Left lung (tissue), 10 donors: ENCODE results near the gene BIRC3. TPM values are rescaled to one million over a fixed set of nuclear protein-coding genes. Genes with fewer than 3 reads are reported as not detected.
A peak's percentile ranks its signal among the peaks of the same experiment; 100 is the strongest.

ENCODE experiments used
- ATAC-seq: fragments of 200-7000 bp; cut with Tn5 transposase; one replicate; pipeline ENCODE4 v1.9.1; 2020; ENCODE audit warnings: moderate library complexity
- DNase-seq, 4 donors: peaks; one replicate each; pipeline ENCODE4 v3.0.0-alpha.2; 2013 to 2020
- H3K27ac ChIP-seq, 2 donors: fragments of 200-600 bp; sonication (generic) in 1 of 2; one replicate each; pipeline versions ENCODE4 v1.5.0 to v1.8.0; 2020 to 2021
- H3K27me3 ChIP-seq, 2 donors: fragments of 200-600 bp; sonication (generic) in 1 of 2; one replicate each; pipeline versions ENCODE4 v1.5.0 to v1.8.0; 2020 to 2021
- H3K36me3 ChIP-seq, 2 donors: fragments of 200-600 bp; sonication (generic) in 1 of 2; one replicate each; pipeline versions ENCODE4 v1.5.0 to v1.8.0; 2020 to 2021
- H3K4me1 ChIP-seq, 2 donors: fragments of 200-600 bp; one replicate each; pipeline ENCODE4 v1.8.0; 2021
- H3K4me3 ChIP-seq, 2 donors: fragments of 200-600 bp; sonication (generic) in 1 of 2; one replicate each; pipeline versions ENCODE4 v1.5.0 to v1.8.0; 2020 to 2021; ENCODE audit warnings: mild to moderate bottlenecking in 1 of 2
- H3K9me3 ChIP-seq, 2 donors: fragments of 200-600 bp; sonication (generic) in 1 of 2; one replicate each; pipeline versions ENCODE4 v1.5.0 to v1.8.0; 2020 to 2021
- CTCF ChIP-seq, 2 donors: fragments of 200-600 bp; sonication (generic) in 1 of 2; IDR thresholded peaks; one replicate each; pipeline versions ENCODE4 v1.5.0 to v1.8.0; 2021; ENCODE audit warnings: antibody characterized with exemption in 2 of 2
- intact Hi-C, 2 donors: fragments of 100-400 bp; cut with DNase I; formaldehyde crosslinking; loops; one replicate each; pipeline versions ENCODE4 v1.11.2 to v1.14.2; 2022
- polyA plus RNA-seq, 6 donors: library from polyadenylated mRNA; unstranded; fragments of 120-200 nt; gene quantifications; one replicate each; pipeline ENCODE4 v1.2.1, GENCODE V29; 2013; ENCODE audit not compliant: insufficient read length in 6 of 6
- total RNA-seq, 2 donors: library from RNA; stranded (reverse); fragmentation: NEBNext Ultra II Directional; extraction: Animal tissue kit (Norgen Biotek cat#: 25700); gene quantifications; one replicate each; pipeline ENCODE4 v1.2.1, GENCODE V29; 2021
- donor health status: DM: no; HTN: yes; CAD: no.
- donor health status: DM: no; HTN: no; CAD: no.

BIRC3 gene
- total and polyA plus RNA-seq, 8 donors: 3.2 to 28.1 (median 4.5) TPM

GRCh38 chr11:102269927-102270326, 47.4 kb upstream of the BIRC3 start:
- peaks cover 0 to 46% of the 10 kb centered on the region in 2 donors for H3K27me3 ChIP-seq
- peaks cover 0 to 8% of the 10 kb centered on the region in 2 donors for H3K4me1 ChIP-seq
- H3K9me3 ChIP-seq: no peaks in the 10 kb centered on the region
- ATAC-seq: no peak
- TF ChIP-seq CTCF (IDR thresholded peaks at IDR 0.05): no peak
- H3K27ac ChIP-seq: no peak overlapping the region
- no peaks in the 10 kb centered on the region for H3K36me3 ChIP-seq
- DNase-seq: no peak
- no peak overlapping the region for H3K4me3 ChIP-seq
- intact Hi-C loops: no loop called here

GRCh38 chr11:102272047-102272824, 45.0 kb upstream of the BIRC3 start:
- DNase-seq (no peak), ATAC-seq (no peak)
- no peak overlapping the region for H3K4me3 ChIP-seq
- intact Hi-C loops: no loop called here
- no peaks in the 10 kb centered on the region for H3K36me3 ChIP-seq
- H3K9me3 ChIP-seq: no peaks in the 10 kb centered on the region
- H3K27ac ChIP-seq: no peak overlapping the region
- no peak for TF ChIP-seq CTCF (IDR thresholded peaks at IDR 0.05)
- H3K4me1 ChIP-seq: peaks cover 4 to 8% of the 10 kb centered on the region in 2 donors
- peaks cover 0 to 44% of the 10 kb centered on the region in 2 donors for H3K27me3 ChIP-seq

- H3K4me1 ChIP-seq: peaks cover 0 to 4% of the 10 kb centered on the region in 2 donors
- H3K4me3 ChIP-seq: no peak overlapping the region
- DNase-seq: no peak
- H3K27me3 ChIP-seq: peaks cover 0 to 20% of the 10 kb centered on the region in 2 donors
- H3K9me3 ChIP-seq: no peaks in the 10 kb centered on the region
- ATAC-seq: no peak
- intact Hi-C loops: no loop called here
- no peaks in the 10 kb centered on the region for H3K36me3 ChIP-seq
- no peak overlapping the region for H3K27ac ChIP-seq
- no peak for TF ChIP-seq CTCF (IDR thresholded peaks at IDR 0.05)
These were observed 42.7 kb upstream of the BIRC3 start for GRCh38 chr11:102274628-102275027.

GRCh38 chr11:102276362-102276761, 40.9 kb upstream of the BIRC3 start:
- no peak for ATAC-seq
- H3K9me3 ChIP-seq: no peaks in the 10 kb centered on the region
- peak in 1 of 4 donors; percentile 56 for DNase-seq
- peaks cover 0 to 4% of the 10 kb centered on the region in 2 donors for H3K4me1 ChIP-seq
- no peak overlapping the region for H3K4me3 ChIP-seq
- no peak for TF ChIP-seq CTCF (IDR thresholded peaks at IDR 0.05)
- peaks cover 0 to 3% of the 10 kb centered on the region in 2 donors for H3K27me3 ChIP-seq
- no peaks in the 10 kb centered on the region for H3K36me3 ChIP-seq
- H3K27ac ChIP-seq: no peak overlapping the region
- intact Hi-C loops: no loop called here

- no peak for ATAC-seq
- Histone ChIP-seq H3K4me1 (peaks cover 0 to 4% of the 10 kb centered on the region in 2 donors), H3K36me3 (no peaks in the 10 kb centered on the region), H3K9me3 (no peaks in the 10 kb centered on the region), H3K27me3 (no peaks in the 10 kb centered on the region), H3K27ac (no peak overlapping the region), H3K4me3 (no peak overlapping the region)
- TF ChIP-seq CTCF (IDR thresholded peaks at IDR 0.05): no peak
- intact Hi-C loops: no loop called here
- DNase-seq: no peak
These were observed 40.5 kb upstream of the BIRC3 start for GRCh38 chr11:102276783-102277182.
